Measurements from ENCODE around the gene ARL3. TPM values are rescaled to one million over a fixed set of nuclear protein-coding genes. Genes with fewer than 3 reads are reported as not detected.
A peak's percentile ranks its signal among the peaks of the same experiment; 100 is the strongest.

Gene ARL3
- total and polyA plus RNA-seq, 7 donors: 4.6 to 12.0 (median 8.3) TPM

GRCh38 chr10:102628451-102628911, 85.7 kb downstream of the ARL3 start:
- intact Hi-C loops (cut with DNase I): loop anchor here (5.0 kb wide), 1 partner anchor 511 kb away; no protein-coding TSS in a partner anchor

GRCh38 chr10:102627736-102628293, 86.4 kb downstream of the ARL3 start:
- intact Hi-C loops (cut with DNase I): loop anchor here (5.0 kb wide), 1 partner anchor 511 kb away; no protein-coding TSS in a partner anchor
- Histone ChIP-seq H3K27ac (peak overlapping the region; percentile 81 to 94 (median 88)), H3K4me3 (no peak overlapping the region), H3K4me1 (peaks cover 0 to 84% (median 81%) of the 10 kb centered on the region in 4 donors), H3K27me3 (no peaks in the 10 kb centered on the region), H3K36me3 (peaks cover 0 to 7% (median 0%) of the 10 kb centered on the region in 4 donors), H3K9me3 (no peaks in the 10 kb centered on the region)
- DNase-seq: no peak
- WGBS, 2 donors: 68 to 76% methylated on average over 9 of the region's 9 CpGs
- peak in 1 of 4 donors; percentile 41 for TF ChIP-seq EP300 (IDR thresholded peaks at IDR 0.05)
- no peak for TF ChIP-seq POLR2AphosphoS5 (IDR thresholded peaks at IDR 0.05)

More at GRCh38 chr10:102628451-102628911, 85.7 kb downstream of the ARL3 start:
- no peaks in the 10 kb centered on the region for H3K27me3 ChIP-seq
- no peak for TF ChIP-seq POLR2A (IDR thresholded peaks at IDR 0.05)
- no peak for TF ChIP-seq CTCF (IDR thresholded peaks at IDR 0.05)
- peak in 1 of 4 donors; percentile 29 for TF ChIP-seq POLR2AphosphoS5 (IDR thresholded peaks at IDR 0.05)
- no peaks in the 10 kb centered on the region for H3K9me3 ChIP-seq
- 76 to 78% methylated on average over 11 of the region's 11 CpGs for WGBS, 2 donors
- H3K4me3 ChIP-seq: no peak overlapping the region
- peaks cover 0 to 7% (median 0%) of the 10 kb centered on the region in 4 donors for H3K36me3 ChIP-seq
- peak overlapping the region; percentile 81 to 94 (median 88) for H3K27ac ChIP-seq
- DNase-seq: peak; percentile 88
- H3K4me1 ChIP-seq: peaks cover 0 to 91% (median 88%) of the 10 kb centered on the region in 4 donors

GRCh38 chr10:102627291-102627735, 86.9 kb downstream of the ARL3 start:
- intact Hi-C loops (cut with DNase I): loop anchor here (5.0 kb wide), 1 partner anchor 510 kb away; no protein-coding TSS in a partner anchor
- Histone ChIP-seq H3K27me3 (no peaks in the 10 kb centered on the region), H3K27ac (peak overlapping the region; percentile 81 to 94 (median 88)), H3K4me3 (no peak overlapping the region), H3K36me3 (peaks cover 0 to 7% (median 0%) of the 10 kb centered on the region in 4 donors), H3K4me1 (peaks cover 0 to 82% (median 77%) of the 10 kb centered on the region in 4 donors), H3K9me3 (no peaks in the 10 kb centered on the region)
- 82% methylated on average over 12 of the region's 12 CpGs for WGBS, 2 donors
- TF ChIP-seq CTCF (IDR thresholded peaks at IDR 0.05) (no peak), POLR2AphosphoS5 (IDR thresholded peaks at IDR 0.05) (peak in 2 of 4 donors; percentile 33 to 40)
- peak; percentile 73 for DNase-seq

GRCh38 chr10:102626026-102626685, 88.0 kb downstream of the ARL3 start:
- no peaks in the 10 kb centered on the region for H3K9me3 ChIP-seq
- no peak overlapping the region for H3K4me3 ChIP-seq
- intact Hi-C loops (cut with DNase I): loop anchor here (5.0 kb wide), 1 partner anchor 509 kb away; no protein-coding TSS in a partner anchor
- H3K27ac ChIP-seq: peak overlapping the region; percentile 53 to 94 (median 88)
- H3K4me1 ChIP-seq: peaks cover 0 to 82% (median 77%) of the 10 kb centered on the region in 4 donors
- H3K36me3 ChIP-seq: peaks cover 0 to 7% (median 0%) of the 10 kb centered on the region in 4 donors
- H3K27me3 ChIP-seq: no peaks in the 10 kb centered on the region
- DNase-seq: peak; percentile 42
- TF ChIP-seq EP300 (IDR thresholded peaks at IDR 0.05) (no peak), POLR2A (IDR thresholded peaks at IDR 0.05) (no peak), CTCF (IDR thresholded peaks at IDR 0.05) (no peak), POLR2AphosphoS5 (IDR thresholded peaks at IDR 0.05) (no peak)
- WGBS, 2 donors: 86 to 87% methylated on average over 10 of the region's 10 CpGs

Data from sigmoid colon (tissue), 7 donors.